Nephron (organoid): ENCODE results near the gene KIF12.

Experiments used
- H3K27ac Mint-ChIP-seq, 3 experiments: 2 replicates each; pipeline ENCODE4 v1.8.0; 2020; ENCODE audit warnings: mixed read lengths in 3 of 3, mild to moderate bottlenecking in 2 of 3, moderate library complexity in 1 of 3
- H3K27me3 Mint-ChIP-seq: 2 replicates; pipeline ENCODE4 v1.8.0; 2021; ENCODE audit warnings: low read depth, mild to moderate bottlenecking, moderate library complexity, mixed read lengths
- H3K36me3 Mint-ChIP-seq: 2 replicates; pipeline ENCODE4 v1.8.0; 2020; ENCODE audit warnings: low read depth, mixed read lengths
- H3K4me1 Mint-ChIP-seq: 2 replicates; pipeline ENCODE4 v1.8.0; 2020; ENCODE audit warnings: mixed read lengths
- H3K4me3 Mint-ChIP-seq, 3 experiments: 2 replicates each; pipeline ENCODE4 v1.8.0; 2020; ENCODE audit warnings: mild to moderate bottlenecking in 3 of 3, mixed read lengths in 3 of 3, moderate library complexity in 2 of 3
- H3K9me3 Mint-ChIP-seq: 2 replicates; pipeline ENCODE4 v1.8.0; 2020; ENCODE audit warnings: mixed read lengths
- TF ChIP-seq, protein P1 (sequence below), 3 experiments: fragments of 200-600 bp; sonication (generic); IDR thresholded peaks; one replicate each; pipeline ENCODE4 v1.5.0; 2021; ENCODE audit warnings: antibody characterized with exemption in 3 of 3; ENCODE audit not compliant: unreplicated experiment in 3 of 3

KIF12 gene

GRCh38 chr9:114058688-114059046 lies 40.4 kb downstream of the KIF12 start:
- Mint-ChIP-seq H3K36me3 (peaks cover 33% of the 10 kb centered on the region), H3K4me1 (peaks cover 44% of the 10 kb centered on the region), H3K27me3 (peaks cover 8% of the 10 kb centered on the region), H3K4me3 (no peak overlapping the region), H3K9me3 (peaks cover 8% of the 10 kb centered on the region), H3K27ac (peak overlapping the region; percentile 56 to 67 (median 61))
- TF ChIP-seq, protein P1, sequence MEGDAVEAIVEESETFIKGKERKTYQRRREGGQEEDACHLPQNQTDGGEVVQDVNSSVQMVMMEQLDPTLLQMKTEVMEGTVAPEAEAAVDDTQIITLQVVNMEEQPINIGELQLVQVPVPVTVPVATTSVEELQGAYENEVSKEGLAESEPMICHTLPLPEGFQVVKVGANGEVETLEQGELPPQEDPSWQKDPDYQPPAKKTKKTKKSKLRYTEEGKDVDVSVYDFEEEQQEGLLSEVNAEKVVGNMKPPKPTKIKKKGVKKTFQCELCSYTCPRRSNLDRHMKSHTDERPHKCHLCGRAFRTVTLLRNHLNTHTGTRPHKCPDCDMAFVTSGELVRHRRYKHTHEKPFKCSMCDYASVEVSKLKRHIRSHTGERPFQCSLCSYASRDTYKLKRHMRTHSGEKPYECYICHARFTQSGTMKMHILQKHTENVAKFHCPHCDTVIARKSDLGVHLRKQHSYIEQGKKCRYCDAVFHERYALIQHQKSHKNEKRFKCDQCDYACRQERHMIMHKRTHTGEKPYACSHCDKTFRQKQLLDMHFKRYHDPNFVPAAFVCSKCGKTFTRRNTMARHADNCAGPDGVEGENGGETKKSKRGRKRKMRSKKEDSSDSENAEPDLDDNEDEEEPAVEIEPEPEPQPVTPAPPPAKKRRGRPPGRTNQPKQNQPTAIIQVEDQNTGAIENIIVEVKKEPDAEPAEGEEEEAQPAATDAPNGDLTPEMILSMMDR (IDR thresholded peaks at IDR 0.05; ENCODE audit: unreplicated experiment in 3 of 3): no peak

DNA sequence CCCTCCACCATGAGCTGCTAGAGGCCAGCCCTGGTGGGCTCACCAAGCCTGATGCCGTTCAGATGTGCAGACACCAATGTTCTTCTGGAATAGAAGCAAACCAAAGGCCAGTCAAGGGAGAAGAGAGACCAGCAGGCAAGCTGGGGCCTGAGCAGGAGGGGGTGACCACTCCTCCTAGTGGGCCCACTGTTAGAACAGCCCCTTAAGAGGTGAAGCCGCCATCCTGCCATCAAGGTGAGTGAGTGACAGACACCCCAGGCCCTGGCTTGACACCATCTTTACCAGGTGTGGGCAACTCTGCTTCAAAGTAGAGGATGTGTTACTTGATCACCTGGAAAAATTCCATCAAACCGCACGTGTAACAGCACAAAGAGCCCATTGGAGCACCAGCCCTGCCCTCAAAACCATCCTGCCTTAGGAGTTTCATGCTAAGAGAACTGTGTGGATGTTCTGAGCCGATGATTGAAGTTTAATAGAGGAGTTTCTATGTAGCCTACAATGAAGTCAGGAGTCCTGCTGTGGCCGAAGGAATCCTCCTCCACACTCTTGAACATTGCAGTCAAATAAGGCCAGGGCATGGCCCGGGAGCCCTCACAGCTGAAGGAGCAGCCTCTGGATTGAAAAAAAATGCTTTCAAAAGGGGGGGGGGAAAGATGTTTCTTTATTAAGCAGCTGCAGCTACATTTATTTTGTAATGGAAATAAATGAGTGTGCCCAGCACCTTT lies 41.8 kb downstream of the KIF12 start:
- Mint-ChIP-seq H3K27ac (peak overlapping the region; percentile 56 to 90 (median 78)), H3K27me3 (peaks cover 4% of the 10 kb centered on the region), H3K4me3 (peak overlapping the region in 1 of 3 experiments; percentile 38), H3K36me3 (peaks cover 44% of the 10 kb centered on the region), H3K9me3 (no peaks in the 10 kb centered on the region), H3K4me1 (peaks cover 37% of the 10 kb centered on the region)
- TF ChIP-seq, protein P1 (IDR thresholded peaks at IDR 0.05; ENCODE audit: unreplicated experiment in 3 of 3): no peak

- H3K4me1 Mint-ChIP-seq: peaks cover 37% of the 10 kb centered on the region
- H3K36me3 Mint-ChIP-seq: peaks cover 52% of the 10 kb centered on the region
- H3K27me3 Mint-ChIP-seq: no peaks in the 10 kb centered on the region
- no peaks in the 10 kb centered on the region for H3K9me3 Mint-ChIP-seq
- no peak overlapping the region for H3K4me3 Mint-ChIP-seq
- H3K27ac Mint-ChIP-seq: no peak overlapping the region
- TF ChIP-seq, protein P1 (IDR thresholded peaks at IDR 0.05; ENCODE audit: unreplicated experiment in 3 of 3): no peak
Measured at GRCh38 chr9:114056527-114056926, 42.6 kb downstream of the KIF12 start.

GRCh38 chr9:114055894-114056293 lies 43.2 kb downstream of the KIF12 start:
- peaks cover 58% of the 10 kb centered on the region for H3K36me3 Mint-ChIP-seq
- no peaks in the 10 kb centered on the region for H3K9me3 Mint-ChIP-seq
- H3K4me3 Mint-ChIP-seq: no peak overlapping the region
- TF ChIP-seq, protein P1 (IDR thresholded peaks at IDR 0.05; ENCODE audit: unreplicated experiment in 3 of 3): no peak
- peaks cover 36% of the 10 kb centered on the region for H3K4me1 Mint-ChIP-seq
- no peak overlapping the region for H3K27ac Mint-ChIP-seq
- H3K27me3 Mint-ChIP-seq: no peaks in the 10 kb centered on the region

GRCh38 chr9:114055061-114055460 lies 44.0 kb downstream of the KIF12 start:
- Mint-ChIP-seq H3K27ac (peak overlapping the region in 1 of 3 experiments; percentile 20), H3K4me3 (no peak overlapping the region), H3K9me3 (no peaks in the 10 kb centered on the region), H3K36me3 (peaks cover 66% of the 10 kb centered on the region), H3K4me1 (peaks cover 28% of the 10 kb centered on the region), H3K27me3 (no peaks in the 10 kb centered on the region)
- TF ChIP-seq, protein P1 (IDR thresholded peaks at IDR 0.05; ENCODE audit: unreplicated experiment in 3 of 3): no peak

- Mint-ChIP-seq H3K27ac (no peak overlapping the region), H3K27me3 (no peaks in the 10 kb centered on the region), H3K36me3 (peaks cover 72% of the 10 kb centered on the region), H3K4me1 (peaks cover 19% of the 10 kb centered on the region), H3K4me3 (no peak overlapping the region), H3K9me3 (no peaks in the 10 kb centered on the region)
- TF ChIP-seq, protein P1 (IDR thresholded peaks at IDR 0.05; ENCODE audit: unreplicated experiment in 3 of 3): no peak
Measured at GRCh38 chr9:114054191-114054690, 44.9 kb downstream of the KIF12 start.
